GM21576 (cell line): Measurements from ENCODE around the gene GRIA4.
"Not testable (repeated sequence)": the region's sequence is repeated elsewhere in the genome, so short reads cannot be mapped to it uniquely, and the experiment has no call there.

Experiments
- ATAC-seq: cut with Tn5 transposase; IDR thresholded peaks from one replicate; pipeline ENCODE4 v1.9.1; 2021; ENCODE audit warnings: mild to moderate bottlenecking, moderate library complexity; ENCODE audit not compliant: unreplicated experiment

The GRIA4 gene

DNA sequence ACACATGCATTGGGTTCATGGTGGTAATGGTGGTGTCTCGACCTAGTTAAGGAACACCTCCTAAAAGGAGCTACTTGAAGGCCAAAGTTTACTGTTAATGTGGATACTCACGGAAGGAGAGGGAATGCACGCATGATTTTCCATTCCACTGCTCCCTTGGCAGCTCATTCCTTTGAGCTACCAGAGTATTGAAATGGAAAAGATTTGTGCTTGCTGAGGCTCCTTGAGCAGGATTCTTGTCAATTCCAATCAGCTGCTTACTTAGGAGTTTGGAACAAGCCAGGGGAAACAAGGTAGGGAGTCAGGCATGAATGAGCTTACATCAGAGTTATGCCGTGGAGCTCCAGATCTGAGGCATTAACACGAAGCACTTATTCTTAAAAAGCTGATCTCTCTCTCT, 108.8 kb downstream of the GRIA4 start:
- no peak for ATAC-seq

DNA sequence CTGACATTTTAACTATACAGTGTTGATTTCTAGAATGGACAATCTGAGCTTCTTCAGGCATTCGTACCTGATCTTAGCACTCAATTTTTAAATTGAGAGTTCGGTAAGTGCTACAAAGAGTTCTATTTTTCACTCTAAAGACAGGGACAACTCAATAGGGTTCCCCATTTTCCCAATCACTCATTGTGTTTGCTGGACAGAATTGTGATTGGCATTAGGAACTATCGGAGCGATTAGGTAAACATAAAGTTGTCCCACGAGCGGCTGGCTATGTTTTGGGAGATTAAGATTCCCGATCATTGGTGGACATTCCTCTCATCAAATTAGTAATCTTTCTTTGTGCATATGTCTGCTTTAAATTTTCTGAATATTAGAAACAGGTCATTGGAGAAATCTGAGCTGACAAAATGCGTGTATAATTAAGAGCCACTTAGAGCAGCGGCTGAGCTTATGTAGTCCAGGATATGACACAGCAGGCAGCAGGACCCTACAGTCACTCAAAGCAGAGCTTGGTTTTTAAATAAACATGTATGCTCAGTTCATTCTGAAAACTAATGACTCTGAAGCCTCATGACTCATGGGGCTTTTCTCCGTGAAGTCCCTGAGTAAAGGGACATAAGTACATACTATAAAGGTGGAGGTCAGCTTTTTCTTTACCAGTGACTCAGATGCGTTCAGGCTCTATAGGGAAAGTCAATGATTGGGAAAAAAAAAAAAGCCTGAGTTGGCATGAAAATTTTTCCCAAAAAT, 109.4 kb downstream of the GRIA4 start:
- peak; percentile 93 for ATAC-seq

DNA sequence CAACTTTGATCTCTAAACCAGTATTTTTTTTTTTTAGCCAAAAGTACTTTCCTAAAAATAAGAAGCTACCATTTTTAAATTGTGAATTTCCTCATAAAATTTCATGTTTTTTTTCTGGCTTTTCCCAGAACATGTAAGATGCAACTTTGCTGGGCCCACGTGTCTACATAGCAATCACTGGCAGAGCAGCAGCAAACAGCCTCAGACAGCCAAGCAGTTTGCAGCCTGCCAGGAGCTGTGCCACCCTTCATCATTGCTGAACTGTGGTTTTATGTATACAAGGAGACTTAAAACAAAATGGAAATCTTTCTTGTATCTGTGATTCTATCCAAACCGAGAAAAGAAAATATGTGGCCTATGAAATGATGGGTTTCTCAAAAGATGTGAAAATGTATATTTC, 110.2 kb downstream of the GRIA4 start:
- no peak for ATAC-seq

DNA sequence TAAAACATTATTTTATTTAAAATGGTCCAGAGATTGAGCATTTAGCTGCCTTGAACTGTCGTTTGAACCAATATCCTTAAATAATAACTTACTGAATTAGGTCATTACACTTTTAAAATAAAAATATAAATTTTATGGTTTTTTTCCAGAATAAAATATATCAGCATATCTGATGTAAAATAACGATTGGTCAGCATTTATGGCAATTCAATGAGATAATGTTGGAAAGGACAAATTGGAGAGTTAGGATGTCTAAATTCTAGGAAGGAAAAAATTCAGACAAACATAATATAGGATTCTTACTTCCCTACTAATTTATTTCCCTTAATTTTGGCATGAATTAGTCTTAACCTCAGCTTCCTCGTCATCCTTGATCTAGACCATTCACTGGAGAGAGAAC, 113.4 kb downstream of the GRIA4 start:
- no peak for ATAC-seq

DNA sequence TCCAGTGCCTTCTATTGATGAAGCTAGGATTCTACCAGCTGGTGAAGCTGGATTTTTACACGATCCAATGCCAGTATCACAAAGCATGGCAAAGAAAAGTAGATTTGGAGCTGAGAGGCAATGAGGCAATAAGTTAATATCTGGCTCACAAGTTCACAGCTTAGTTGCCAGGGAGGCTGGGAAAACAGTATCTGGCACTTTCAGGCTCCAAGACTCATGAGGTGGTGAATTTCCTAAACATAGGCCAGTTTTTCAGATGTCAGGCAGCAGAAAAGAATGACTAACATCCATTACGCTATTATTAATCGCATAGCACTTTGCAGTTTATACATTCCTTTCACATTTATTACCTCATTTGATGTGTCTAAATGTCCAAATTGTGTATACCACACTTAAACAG, 122.7 kb downstream of the GRIA4 start:
- ATAC-seq = no peak

DNA sequence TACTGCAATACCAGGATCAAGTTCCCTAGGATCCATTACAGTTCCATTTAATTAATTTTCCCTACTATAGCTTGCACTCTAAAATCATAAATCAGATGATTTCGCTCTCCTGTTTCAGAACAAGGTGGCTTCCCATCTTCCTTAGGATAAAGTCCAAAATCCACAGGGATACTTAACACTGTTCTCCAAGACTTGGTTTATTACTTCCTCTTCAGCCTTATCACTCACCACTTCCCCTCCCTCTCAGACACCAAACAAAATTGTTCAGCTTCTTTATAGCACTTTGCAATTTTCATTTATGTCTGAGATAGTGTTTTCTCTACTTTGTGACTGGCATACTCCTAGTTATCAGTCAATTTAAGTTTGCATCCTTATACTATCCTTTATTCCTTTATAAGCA, 124.6 kb downstream of the GRIA4 start:
- ATAC-seq = no peak

DNA sequence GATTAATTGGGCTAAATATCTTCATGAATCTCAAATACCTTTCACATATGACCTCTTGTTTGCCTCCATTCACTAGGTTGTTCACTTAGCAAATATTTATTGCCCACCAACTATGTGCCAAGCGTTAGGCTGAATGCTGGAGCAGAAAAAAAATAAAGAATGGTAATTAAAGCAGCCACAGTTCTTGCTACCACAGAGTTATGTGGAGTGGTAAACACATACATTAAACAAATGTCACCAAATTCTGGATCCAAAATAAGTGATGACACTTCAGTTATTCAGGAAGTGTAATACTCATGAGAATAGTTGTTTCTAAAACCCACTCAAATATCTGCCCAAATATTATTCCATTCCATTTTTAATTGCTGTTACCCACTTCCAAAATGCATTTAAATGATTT, 128.4 kb downstream of the GRIA4 start:
- ATAC-seq = no peak

DNA sequence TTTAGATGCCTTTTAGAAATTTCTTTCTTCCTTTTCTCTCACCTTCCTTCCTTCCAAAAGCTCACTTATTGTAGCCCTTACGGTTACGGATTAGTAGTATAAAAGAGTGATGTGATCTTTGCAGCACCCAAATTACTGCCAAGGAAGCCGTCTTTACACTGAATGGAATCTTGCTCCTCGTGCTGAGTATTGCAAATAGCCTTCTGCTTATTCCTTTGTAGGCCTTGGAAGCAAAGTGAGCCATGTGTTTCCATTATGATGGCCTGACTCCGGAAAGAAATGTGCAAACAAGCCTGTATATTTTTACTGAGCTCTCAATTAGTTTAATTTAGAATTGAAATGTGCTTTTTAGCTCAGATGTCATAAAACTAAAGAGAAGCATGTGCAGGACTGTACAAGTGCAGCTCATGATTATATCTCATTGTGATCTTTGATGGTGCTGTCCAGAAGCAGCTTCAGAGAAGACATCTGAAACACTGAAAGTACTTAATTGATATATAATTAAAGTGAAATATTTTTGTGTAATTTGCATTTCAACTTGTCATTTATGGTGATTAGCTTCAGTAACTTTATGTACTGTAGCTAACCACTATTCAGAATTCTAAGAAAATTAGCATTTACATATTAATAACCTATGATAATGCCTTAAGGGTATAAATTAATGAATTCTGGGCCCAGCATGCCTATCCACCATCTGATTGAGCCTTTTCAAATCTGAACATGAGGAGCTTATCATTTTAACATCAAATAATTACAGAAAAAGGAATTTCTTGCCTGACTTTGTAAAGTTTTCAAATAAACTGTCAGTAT, 129.3 kb downstream of the GRIA4 start:
- ATAC-seq = no peak

DNA sequence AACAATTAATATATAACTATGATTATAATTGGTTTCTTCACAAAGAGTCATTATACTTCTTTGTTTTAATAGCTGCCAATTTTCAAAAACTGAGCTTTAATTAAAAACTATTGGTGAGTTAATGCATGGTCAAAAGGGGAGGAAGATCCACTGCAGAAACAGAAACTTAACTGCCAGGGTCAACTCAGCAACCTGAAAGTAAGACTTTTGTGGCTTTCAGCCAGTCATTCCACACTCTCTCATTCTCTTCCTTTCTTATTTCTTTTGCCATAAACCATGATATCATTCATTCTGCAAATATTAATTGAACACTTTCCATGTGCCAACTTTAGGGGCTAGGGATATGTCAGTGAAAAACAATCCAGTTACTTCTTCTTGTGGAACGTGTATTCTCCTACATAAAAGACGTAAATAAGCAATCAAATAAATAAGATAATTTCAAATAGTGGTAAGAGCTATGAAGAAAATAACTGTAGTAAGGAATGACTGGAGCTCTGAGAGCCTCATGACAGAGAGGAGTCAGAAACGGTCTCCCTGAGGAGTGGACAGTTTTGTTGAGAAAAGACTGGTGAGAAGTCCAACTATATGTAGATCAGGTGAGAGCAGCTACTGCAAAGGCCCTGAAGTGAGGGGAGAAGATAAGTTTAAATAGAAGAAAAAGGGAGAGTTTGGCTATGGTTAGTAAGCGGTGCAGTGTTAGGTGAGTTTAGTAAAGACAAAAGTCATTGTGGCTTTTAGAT, 130.5 kb downstream of the GRIA4 start:
- ATAC-seq = peak; percentile 96

DNA sequence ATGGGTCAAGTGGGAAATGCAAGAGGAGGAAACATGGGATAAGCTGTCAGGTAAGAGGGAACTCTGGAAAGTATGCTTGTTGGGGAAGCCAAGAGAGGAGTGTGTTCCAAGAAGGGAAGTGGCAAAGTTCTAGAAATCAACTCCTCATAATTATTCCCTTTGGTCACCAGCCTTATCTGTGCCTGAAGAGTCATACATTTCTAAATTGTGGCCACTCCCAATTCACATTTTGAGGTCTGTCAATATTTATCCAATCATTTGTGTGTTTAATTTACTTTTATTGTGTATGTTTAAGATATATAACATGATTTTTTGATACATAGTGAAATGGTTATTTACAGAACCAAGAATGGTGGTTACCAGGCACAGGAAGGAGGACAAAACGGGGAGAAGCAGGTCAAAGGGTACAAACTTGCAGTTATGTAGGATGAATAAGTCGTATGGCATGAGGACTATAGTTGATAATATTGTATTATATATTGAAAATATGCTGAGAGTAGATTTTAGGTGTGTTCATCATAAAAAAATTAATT, 131.7 kb downstream of the GRIA4 start:
- no peak for ATAC-seq

DNA sequence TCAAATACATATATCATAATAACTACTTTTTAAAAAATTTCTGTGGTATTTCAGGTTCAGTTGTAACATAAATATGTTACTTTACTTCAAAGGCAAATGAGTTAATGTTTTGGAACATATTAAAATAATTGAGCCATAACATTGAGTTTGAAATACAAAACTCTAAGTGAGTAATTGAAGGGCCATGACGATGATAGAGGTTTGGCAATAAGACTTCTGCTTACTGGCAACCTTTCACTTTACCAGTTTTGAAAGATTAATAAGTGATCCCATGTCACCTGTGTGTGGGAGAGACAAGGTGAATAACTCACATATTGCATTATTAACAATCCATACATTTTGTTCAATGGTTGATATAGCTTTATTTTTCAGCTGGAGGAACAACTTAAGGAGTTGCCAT, 144.4 kb downstream of the GRIA4 start:
- no peak for ATAC-seq

DNA sequence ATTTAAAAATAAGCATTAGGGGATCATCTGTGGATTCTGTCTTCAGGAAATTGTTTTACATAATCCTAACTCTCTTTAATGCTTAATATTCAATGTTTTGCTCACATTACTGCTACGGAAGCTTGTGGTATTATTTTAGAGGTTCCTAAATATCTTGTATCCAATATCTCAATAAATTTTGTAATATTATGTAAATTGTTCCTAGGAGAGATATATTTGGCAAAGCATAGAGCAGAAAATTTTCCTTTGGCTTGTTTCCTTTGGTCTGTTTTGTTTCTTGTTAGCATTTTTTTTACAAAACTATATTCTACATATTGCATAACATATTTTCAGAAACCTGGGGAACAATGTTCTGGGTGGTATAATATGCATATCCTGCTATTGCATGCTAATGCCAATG, 144.8 kb downstream of the GRIA4 start:
- ATAC-seq = no peak

DNA sequence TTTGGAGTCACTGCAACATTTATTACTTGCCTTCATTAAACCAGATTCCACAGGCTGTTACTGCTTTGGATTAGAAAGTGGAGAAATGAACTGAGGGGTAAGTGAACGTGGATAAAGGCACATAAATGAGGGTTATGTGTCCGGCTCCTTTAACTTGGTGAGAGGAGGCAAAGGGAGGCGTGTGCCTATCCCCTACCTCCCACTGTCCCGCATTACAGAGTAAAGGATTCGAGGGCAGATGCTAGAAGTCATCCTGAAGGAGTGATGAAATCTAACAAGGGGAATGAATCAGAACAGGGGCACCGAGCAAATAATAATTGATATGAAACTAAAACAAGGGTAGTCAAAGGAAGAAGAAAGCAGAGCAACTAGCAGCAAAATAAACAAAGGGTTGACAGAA, 147.2 kb downstream of the GRIA4 start:
- no peak for ATAC-seq

DNA sequence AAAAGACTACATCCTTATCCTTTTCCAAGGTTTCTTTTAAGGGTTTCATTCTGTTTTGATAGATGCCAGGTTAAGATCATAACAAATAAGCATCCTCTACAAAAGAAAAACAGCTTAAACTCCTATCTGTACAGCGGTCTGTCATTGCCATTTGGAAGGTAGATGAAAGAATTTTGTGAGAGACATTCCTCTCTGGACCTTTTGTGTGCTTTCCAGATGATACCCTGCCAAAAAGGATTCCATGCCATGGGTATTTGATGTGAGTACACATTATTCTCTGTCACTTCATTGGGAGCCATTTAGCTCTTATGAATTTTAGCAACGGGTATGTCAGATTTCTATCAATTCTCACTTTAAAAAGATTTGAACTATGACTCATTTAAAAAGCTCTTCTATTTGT, 153.7 kb downstream of the GRIA4 start:
- no peak for ATAC-seq

DNA sequence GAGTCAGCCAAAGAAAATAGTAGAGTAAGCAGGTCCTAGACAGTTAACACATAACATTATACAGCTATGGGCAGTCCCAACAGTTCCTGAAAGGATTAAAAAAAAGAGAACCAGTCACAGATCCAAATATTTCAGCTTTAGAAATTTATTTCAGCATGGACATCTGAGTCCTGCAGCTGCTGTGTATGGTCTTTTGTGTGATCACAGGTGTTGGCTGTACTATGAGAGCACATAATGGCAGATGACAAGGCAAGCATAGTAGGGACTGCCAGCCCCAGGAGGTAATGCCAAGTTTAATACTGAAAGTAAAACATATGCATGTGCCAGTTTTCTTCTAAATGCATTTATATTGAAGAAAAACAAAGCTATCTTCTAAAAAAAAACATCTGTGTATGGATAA, 158.1 kb downstream of the GRIA4 start:
- no peak for ATAC-seq

DNA sequence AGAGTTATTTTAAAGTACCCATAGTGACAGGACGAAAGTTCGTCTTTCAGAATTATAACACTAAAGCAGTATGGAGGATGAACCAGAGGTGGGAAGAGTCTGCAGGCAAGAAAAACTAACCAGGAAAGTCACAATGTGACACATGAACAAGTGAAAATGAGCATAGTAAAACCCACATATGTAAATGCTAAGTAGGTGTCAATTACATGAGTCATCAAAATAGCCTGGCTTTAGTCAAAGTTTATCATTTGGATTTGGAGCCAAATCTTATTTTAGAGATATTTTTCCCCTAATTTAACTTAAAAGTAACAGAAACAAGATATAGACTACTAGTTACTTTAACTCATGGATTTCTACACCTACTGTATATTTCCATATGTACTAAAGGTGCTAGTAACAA, 159.8 kb downstream of the GRIA4 start:
- ATAC-seq = no peak

DNA sequence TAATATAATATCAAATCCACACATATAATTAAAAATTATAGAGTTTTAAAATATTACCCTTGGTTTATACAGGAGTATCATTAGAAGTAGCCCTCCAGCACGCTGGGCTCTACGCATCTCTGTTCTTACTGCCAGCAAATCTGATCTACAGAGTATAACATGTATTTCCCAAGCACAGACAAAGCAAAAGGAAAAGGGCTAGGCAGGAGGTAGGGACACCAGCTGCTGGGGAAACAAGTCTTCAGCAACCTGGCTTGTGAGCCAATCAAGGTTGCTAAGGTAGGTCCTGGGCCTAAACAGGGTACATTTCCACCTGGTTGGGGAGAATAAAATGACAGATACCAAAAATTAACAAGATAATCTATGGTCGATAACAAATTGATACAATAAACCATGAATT, 163.6 kb downstream of the GRIA4 start:
- ATAC-seq = not testable (repeated sequence)

DNA sequence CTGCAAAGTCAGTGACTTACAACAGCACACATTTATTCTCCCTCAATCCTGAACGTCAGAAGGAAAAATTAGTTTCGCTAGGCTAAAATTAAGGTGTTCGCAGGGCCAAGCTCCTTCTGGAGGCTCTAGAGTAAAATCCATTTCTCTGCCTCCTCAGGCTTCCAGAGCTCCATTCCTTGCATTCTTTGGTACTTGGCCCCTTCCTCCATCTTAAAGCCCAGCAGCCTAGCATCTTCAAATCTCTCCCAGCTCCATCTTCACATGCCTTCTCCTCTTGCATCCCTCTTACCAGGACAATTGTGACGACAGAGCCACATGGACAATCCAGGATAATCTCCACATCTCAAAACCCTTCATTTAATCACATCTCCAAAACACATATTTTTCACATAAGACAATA, 165.0 kb downstream of the GRIA4 start:
- ATAC-seq = no peak

DNA sequence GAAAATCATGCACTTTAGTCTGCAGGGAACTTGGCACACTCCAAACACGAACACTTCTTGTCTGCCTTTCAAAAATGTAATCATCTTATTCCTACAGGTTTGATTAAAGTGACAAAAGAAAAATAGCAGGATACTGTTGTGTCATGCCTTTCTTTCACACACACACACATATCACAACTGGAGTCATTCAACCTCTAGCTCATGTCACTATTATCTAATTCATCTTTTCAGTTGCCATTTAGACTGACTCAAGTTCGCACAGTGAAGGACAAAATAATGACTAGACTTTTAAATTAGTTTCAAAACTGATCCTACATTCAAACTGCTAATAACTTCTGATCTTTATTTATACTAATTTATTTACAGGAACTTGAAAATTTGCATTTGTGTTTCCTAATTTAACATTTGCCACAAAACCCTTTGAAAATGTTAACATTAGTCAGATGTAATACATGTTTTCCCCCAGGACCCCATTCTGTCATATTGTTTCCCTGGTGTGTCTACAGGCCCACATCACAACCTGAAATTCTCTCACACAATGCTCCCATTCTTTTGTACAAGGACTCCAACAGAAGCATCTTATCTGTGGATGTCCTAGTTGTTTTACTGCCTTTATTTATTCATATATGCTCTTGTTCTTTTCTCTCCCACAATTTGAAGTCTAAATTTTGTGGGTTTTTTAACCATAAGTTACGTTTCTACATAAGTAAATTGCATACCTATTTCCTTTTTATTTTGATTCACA, 171.1 kb downstream of the GRIA4 start:
- ATAC-seq = no peak

DNA sequence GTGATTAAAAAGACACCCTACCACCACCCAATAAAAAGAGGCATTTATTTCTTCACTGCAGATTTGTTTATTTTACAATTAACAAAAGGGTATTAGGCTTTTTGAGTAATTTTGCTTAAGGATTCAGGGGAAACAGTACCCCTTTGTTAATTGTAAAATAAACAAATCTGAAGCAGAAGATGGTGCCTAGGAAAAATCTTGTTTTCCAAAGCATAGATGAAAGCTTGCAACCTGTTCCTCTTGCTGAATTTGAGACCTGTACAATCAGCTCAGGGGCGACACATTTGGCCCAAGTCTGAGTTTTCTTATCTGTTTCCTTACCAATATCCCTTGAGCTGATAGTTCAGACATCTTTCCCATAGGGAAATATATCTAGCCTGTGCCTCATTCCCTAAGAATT, 171.9 kb downstream of the GRIA4 start:
- ATAC-seq = no peak

DNA sequence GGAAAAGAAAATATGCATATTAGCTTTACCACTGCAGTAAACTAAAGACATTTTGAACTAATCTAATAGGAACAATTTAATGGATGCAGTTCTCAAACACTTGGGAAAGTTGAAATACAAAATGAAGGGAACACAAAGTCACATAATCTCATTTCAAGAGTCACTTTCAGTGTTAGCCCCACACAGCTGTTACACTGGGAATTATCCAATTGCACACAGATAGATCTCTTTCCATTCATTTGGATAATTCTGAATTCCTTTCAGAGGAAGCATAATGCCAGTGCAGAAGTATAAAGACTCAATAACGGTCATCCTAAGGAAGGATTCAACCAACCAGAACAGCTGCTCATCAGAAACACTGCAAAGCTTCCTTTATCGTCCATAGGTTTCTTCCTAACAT, 173.3 kb downstream of the GRIA4 start:
- ATAC-seq = no peak
